Measurements from ENCODE around the gene NKAPD1. TPM values are rescaled to one million over a fixed set of nuclear protein-coding genes. Genes with fewer than 3 reads are reported as not detected.

The NKAPD1 gene
- total and polyA plus RNA-seq, 8 donors: 8.7 to 26.1 (median 19.2) TPM

- peak in 1 of 2 donors; percentile 23 for DNase-seq
- peaks cover 0 to 14% (median 6%) of the 10 kb centered on the region in 4 donors for H3K4me1 ChIP-seq
- TF ChIP-seq POLR2A (IDR thresholded peaks at IDR 0.05) (no peak), POLR2AphosphoS5 (IDR thresholded peaks at IDR 0.05) (no peak), EP300 (IDR thresholded peaks at IDR 0.05) (no peak), CTCF (IDR thresholded peaks at IDR 0.05) (no peak)
- no peaks in the 10 kb centered on the region for H3K36me3 ChIP-seq
- no peak overlapping the region for H3K27ac ChIP-seq
- WGBS, 5 donors: 78 to 87% (median 83%) methylated on average over 5 of the region's 5 CpGs
- no peaks in the 10 kb centered on the region for H3K27me3 ChIP-seq
- H3K4me3 ChIP-seq: no peak overlapping the region
- intact Hi-C loops (cut with DNase I; ENCODE audit: low total_unique reads): no loop called here
- H3K9me3 ChIP-seq: no peaks in the 10 kb centered on the region
Observed at GRCh38 chr11:112129656-112130055, 55.6 kb downstream of the NKAPD1 start.

GRCh38 chr11:112132737-112133136 lies 58.6 kb downstream of the NKAPD1 start:
- Histone ChIP-seq H3K9me3 (no peaks in the 10 kb centered on the region), H3K27ac (no peak overlapping the region), H3K27me3 (no peaks in the 10 kb centered on the region), H3K4me3 (no peak overlapping the region), H3K4me1 (peaks cover 0 to 14% (median 6%) of the 10 kb centered on the region in 4 donors), H3K36me3 (no peaks in the 10 kb centered on the region)
- DNase-seq: no peak
- WGBS, 5 donors: 51 to 83% (median 68%) methylated on average over 2 of the region's 2 CpGs
- TF ChIP-seq EP300 (IDR thresholded peaks at IDR 0.05): no peak
- TF ChIP-seq CTCF (IDR thresholded peaks at IDR 0.05): no peak
- no peak for TF ChIP-seq POLR2AphosphoS5 (IDR thresholded peaks at IDR 0.05)
- no peak for TF ChIP-seq POLR2A (IDR thresholded peaks at IDR 0.05)
- intact Hi-C loops (cut with DNase I; ENCODE audit: low total_unique reads): no loop called here

GRCh38 chr11:112134473-112134872 lies 60.4 kb downstream of the NKAPD1 start:
- Histone ChIP-seq H3K9me3 (no peaks in the 10 kb centered on the region), H3K36me3 (no peaks in the 10 kb centered on the region), H3K4me3 (no peak overlapping the region), H3K4me1 (peaks cover 0 to 8% (median 3%) of the 10 kb centered on the region in 4 donors), H3K27me3 (no peaks in the 10 kb centered on the region), H3K27ac (no peak overlapping the region)
- no peak for DNase-seq
- TF ChIP-seq CTCF (IDR thresholded peaks at IDR 0.05) (no peak), POLR2AphosphoS5 (IDR thresholded peaks at IDR 0.05) (no peak), EP300 (IDR thresholded peaks at IDR 0.05) (no peak), POLR2A (IDR thresholded peaks at IDR 0.05) (no peak)
- 87 to 97% (median 89%) methylated on average over 3 to 4 of the region's 4 CpGs for WGBS, 5 donors
- intact Hi-C loops (cut with DNase I; ENCODE audit: low total_unique reads): no loop called here

Small RNA genes lying within 50 kb of the gene (small RNA-seq; reads per million reads assigned to genes)
- 0 reads per million in 4 donors for gene AP000907.3
- 0 reads per million in 4 donors for gene RNU6-893P

Other genes starting within 250 kb of the NKAPD1 start
- 10 to 100 TPM; 19.7 to 53.7 (median 32.4) TPM for gene ALG9, start 202.7 kb upstream of the NKAPD1 start, total RNA-seq
- 10 to 100 TPM; 11.9 to 29.2 (median 13.0) TPM for gene ALG9, start 202.7 kb upstream of the NKAPD1 start, polyA plus RNA-seq
- 1 to 10 TPM in 2 of 5 donors, under 1 TPM in 1, not detected in 2; 0.29 to 4.3 (median 2.2) TPM for gene FDXACB1, start 195.1 kb upstream of the NKAPD1 start, total RNA-seq
- gene FDXACB1, start 195.1 kb upstream of the NKAPD1 start, polyA plus RNA-seq: 1 to 10 TPM in 2 of 3 donors, under 1 TPM in 1; 0.95 to 1.7 (median 1.4) TPM
- 10 to 100 TPM in 1 of 5 donors, 1 to 10 TPM in 3, not detected in 1; 3.9 to 51.9 (median 5.3) TPM for gene CFAP68, start 194.8 kb upstream of the NKAPD1 start, total RNA-seq
- gene CFAP68, start 194.8 kb upstream of the NKAPD1 start, polyA plus RNA-seq: 10 to 100 TPM; 40.2 to 50.7 (median 40.7) TPM
- 100 to 1,000 TPM in 2 of 5 donors, 10 to 100 TPM in 3; 28.4 to 207 (median 47.3) TPM for gene CRYAB, start 162.5 kb upstream of the NKAPD1 start, total RNA-seq
- 100 to 1,000 TPM in 1 of 3 donors, 10 to 100 TPM in 2; 75.6 to 122 (median 85.7) TPM for gene CRYAB, start 162.5 kb upstream of the NKAPD1 start, polyA plus RNA-seq
- under 1 TPM in 1 of 5 donors, not detected in 4; 0.37 TPM for gene HSPB2, start 161.6 kb upstream of the NKAPD1 start, total RNA-seq
- 1 to 10 TPM; 2.0 to 5.1 (median 4.0) TPM for gene HSPB2, start 161.6 kb upstream of the NKAPD1 start, polyA plus RNA-seq
- gene C11orf52, start 155.4 kb upstream of the NKAPD1 start, total RNA-seq: 10 to 100 TPM in 2 of 5 donors, 1 to 10 TPM in 2, not detected in 1; 3.9 to 18.7 (median 12.5) TPM
- 10 to 100 TPM; 28.0 to 43.4 (median 35.0) TPM for gene C11orf52, start 155.4 kb upstream of the NKAPD1 start, polyA plus RNA-seq
- 100 to 1,000 TPM in 1 of 5 donors, 10 to 100 TPM in 4; 19.1 to 128 (median 60.4) TPM for gene DIXDC1, start 137.0 kb upstream of the NKAPD1 start, total RNA-seq
- gene DIXDC1, start 137.0 kb upstream of the NKAPD1 start, polyA plus RNA-seq: 10 to 100 TPM in 2 of 3 donors, 1 to 10 TPM in 1; 6.2 to 15.6 (median 11.3) TPM
- 10 to 100 TPM in 4 of 5 donors, 1 to 10 TPM in 1; 1.2 to 36.5 (median 13.9) TPM for gene DLAT, start 48.9 kb upstream of the NKAPD1 start, total RNA-seq
- 10 to 100 TPM; 10.2 to 17.5 (median 14.7) TPM for gene DLAT, start 48.9 kb upstream of the NKAPD1 start, polyA plus RNA-seq
- 10 to 100 TPM in 1 of 5 donors, 1 to 10 TPM in 1, under 1 TPM in 1, not detected in 2; 0.55 to 12.5 (median 3.3) TPM for gene PIH1D2, start 282 bp upstream of the NKAPD1 start, total RNA-seq
- gene PIH1D2, start 282 bp upstream of the NKAPD1 start, polyA plus RNA-seq: 1 to 10 TPM; 1.6 to 4.4 (median 2.9) TPM
- 100 to 1,000 TPM in 1 of 5 donors, 10 to 100 TPM in 4; 13.9 to 107 (median 34.8) TPM for gene TIMM8B, start 12.5 kb downstream of the NKAPD1 start, total RNA-seq
- 100 to 1,000 TPM in 2 of 3 donors, 10 to 100 TPM in 1; 95.9 to 126 (median 122) TPM for gene TIMM8B, start 12.5 kb downstream of the NKAPD1 start, polyA plus RNA-seq
- gene SDHD, start 12.6 kb downstream of the NKAPD1 start, total RNA-seq: 100 to 1,000 TPM in 2 of 5 donors, 10 to 100 TPM in 3; 27.5 to 162 (median 62.5) TPM
- gene SDHD, start 12.6 kb downstream of the NKAPD1 start, polyA plus RNA-seq: 100 to 1,000 TPM; 123 to 168 (median 137) TPM
- 10 to 100 TPM in 2 of 5 donors, 1 to 10 TPM in 3; 4.7 to 31.6 (median 9.6) TPM for gene IL18, start 89.8 kb downstream of the NKAPD1 start, total RNA-seq
- 10 to 100 TPM; 18.8 to 58.2 (median 33.9) TPM for gene IL18, start 89.8 kb downstream of the NKAPD1 start, polyA plus RNA-seq
- 1 to 10 TPM in 1 of 5 donors, not detected in 4; 2.0 TPM for gene TEX12, start 93.1 kb downstream of the NKAPD1 start, total RNA-seq
- gene TEX12, start 93.1 kb downstream of the NKAPD1 start, polyA plus RNA-seq: under 1 TPM in 1 of 3 donors, not detected in 2; 0.20 TPM
- gene BCO2, start 101.2 kb downstream of the NKAPD1 start, total RNA-seq: 10 to 100 TPM in 1 of 5 donors, 1 to 10 TPM in 1, under 1 TPM in 2, not detected in 1; 0.87 to 21.8 (median 1.3) TPM
- 1 to 10 TPM; 1.4 to 7.8 (median 2.9) TPM for gene BCO2, start 101.2 kb downstream of the NKAPD1 start, polyA plus RNA-seq
- gene PTS, start 152.1 kb downstream of the NKAPD1 start, total RNA-seq: 10 to 100 TPM; 11.3 to 87.8 (median 33.2) TPM
- gene PTS, start 152.1 kb downstream of the NKAPD1 start, polyA plus RNA-seq: 10 to 100 TPM; 53.0 to 76.1 (median 71.0) TPM
- not detected for gene PLET1, start 186.6 kb downstream of the NKAPD1 start, total RNA-seq
- gene PLET1, start 186.6 kb downstream of the NKAPD1 start, polyA plus RNA-seq: not detected

Measured in stomach (tissue), 9 donors.